ENCODE data around the gene UNCX. TPM values are rescaled to one million over a fixed set of nuclear protein-coding genes. Genes with fewer than 3 reads are reported as not detected.

The UNCX gene
- total RNA-seq, 1 donor from 2014 or later = not detected

- intact Hi-C loops (cut with DNase I) = no loop called here
- peaks cover 35% of the 10 kb centered on the region for H3K27me3 ChIP-seq
- H3K9me3 ChIP-seq = no peaks in the 10 kb centered on the region
- no peak overlapping the region for H3K4me3 ChIP-seq
- TF ChIP-seq POLR2A (IDR thresholded peaks at IDR 0.05) = no peak
- no peak for TF ChIP-seq CTCF (IDR thresholded peaks at IDR 0.05)
- no peak for TF ChIP-seq POLR2AphosphoS5 (IDR thresholded peaks at IDR 0.05; ENCODE audit: insufficient read depth in 1 of 2, low read depth in 1 of 2)
- H3K27ac ChIP-seq = no peak overlapping the region
- no peak for DNase-seq (ENCODE audit: extremely low spot score in 2 of 2)
- H3K4me1 ChIP-seq = peaks cover 10% of the 10 kb centered on the region
- no peaks in the 10 kb centered on the region for H3K36me3 ChIP-seq
These were observed 8.5 kb upstream of the UNCX start for GRCh38 chr7:1224086-1224716.

- Histone ChIP-seq H3K4me1 (peaks cover 10% of the 10 kb centered on the region), H3K27ac (no peak overlapping the region), H3K36me3 (no peaks in the 10 kb centered on the region), H3K9me3 (no peaks in the 10 kb centered on the region), H3K4me3 (no peak overlapping the region), H3K27me3 (peaks cover 35% of the 10 kb centered on the region)
- intact Hi-C loops (cut with DNase I) = loop anchor here (5.0 kb wide), 1 partner anchor 247 kb away; no protein-coding TSS in a partner anchor
- DNase-seq (ENCODE audit: extremely low spot score in 2 of 2) = no peak
- TF ChIP-seq CTCF (IDR thresholded peaks at IDR 0.05) = no peak
- no peak for TF ChIP-seq POLR2A (IDR thresholded peaks at IDR 0.05)
- no peak for TF ChIP-seq POLR2AphosphoS5 (IDR thresholded peaks at IDR 0.05; ENCODE audit: insufficient read depth in 1 of 2, low read depth in 1 of 2)
These were observed 7.6 kb upstream of the UNCX start for GRCh38 chr7:1225030-1225429.

- peaks cover 38% of the 10 kb centered on the region for H3K27me3 ChIP-seq
- peaks cover 10% of the 10 kb centered on the region for H3K4me1 ChIP-seq
- no peak for TF ChIP-seq POLR2A (IDR thresholded peaks at IDR 0.05)
- peak; percentile 34 to 57 (median 53) for TF ChIP-seq CTCF (IDR thresholded peaks at IDR 0.05)
- H3K27ac ChIP-seq = no peak overlapping the region
- H3K4me3 ChIP-seq = no peak overlapping the region
- no peak for DNase-seq (ENCODE audit: extremely low spot score in 2 of 2)
- no peaks in the 10 kb centered on the region for H3K9me3 ChIP-seq
- intact Hi-C loops (cut with DNase I) = loop anchor here (5.0 kb wide), 1 partner anchor 247 kb away; no protein-coding TSS in a partner anchor
- no peaks in the 10 kb centered on the region for H3K36me3 ChIP-seq
These were observed 7.1 kb upstream of the UNCX start for GRCh38 chr7:1225441-1226185.

- Histone ChIP-seq H3K4me3 (no peak overlapping the region), H3K27ac (no peak overlapping the region), H3K36me3 (no peaks in the 10 kb centered on the region), H3K27me3 (peaks cover 42% of the 10 kb centered on the region), H3K4me1 (peaks cover 10% of the 10 kb centered on the region), H3K9me3 (no peaks in the 10 kb centered on the region)
- TF ChIP-seq CTCF (IDR thresholded peaks at IDR 0.05) (no peak), POLR2A (IDR thresholded peaks at IDR 0.05) (no peak), POLR2AphosphoS5 (IDR thresholded peaks at IDR 0.05; ENCODE audit: insufficient read depth in 1 of 2, low read depth in 1 of 2) (no peak)
- intact Hi-C loops (cut with DNase I) = loop anchor here (5.0 kb wide), 1 partner anchor 246 kb away; no protein-coding TSS in a partner anchor
- no peak for DNase-seq (ENCODE audit: extremely low spot score in 2 of 2)
These were observed 6.3 kb upstream of the UNCX start for GRCh38 chr7:1226186-1226901.
